Skin epidermis (tissue), 12 donors: ENCODE data around the gene SH3BP4.

Experiments
- H3K27ac ChIP-seq, 21 experiments: fragments of 200-600 bp; sonication (generic) in 11 of 21; one replicate each; pipeline ENCODE4 v1.5.0; 2020; ENCODE audit warnings: mild to moderate bottlenecking in 3 of 21, inconsistent platforms in 2 of 21, moderate library complexity in 2 of 21
- H3K4me3 ChIP-seq, 7 experiments: fragments of 200-600 bp; sonication (generic) in 2 of 7; one replicate each; pipeline ENCODE4 v1.5.0; 2020; ENCODE audit warnings: inconsistent platforms in 2 of 7, mild to moderate bottlenecking in 2 of 7, moderate library complexity in 1 of 7

The SH3BP4 gene

GRCh38 chr2:235094457-235094856, 142.6 kb downstream of the SH3BP4 start:
- H3K27ac ChIP-seq: no peak overlapping the region
- H3K4me3 ChIP-seq: no peak overlapping the region

- no peak overlapping the region for H3K4me3 ChIP-seq
Observed at GRCh38 chr2:235095569-235095968, 143.8 kb downstream of the SH3BP4 start.

GRCh38 chr2:235096447-235096846, 144.6 kb downstream of the SH3BP4 start:
- H3K4me3 ChIP-seq: no peak overlapping the region

More at GRCh38 chr2:235095569-235095968, 143.8 kb downstream of the SH3BP4 start:
- H3K27ac ChIP-seq: no peak overlapping the region

GRCh38 chr2:235097196-235097595, 145.4 kb downstream of the SH3BP4 start:
- Histone ChIP-seq H3K27ac (no peak overlapping the region), H3K4me3 (no peak overlapping the region)

More at GRCh38 chr2:235096447-235096846, 144.6 kb downstream of the SH3BP4 start:
- H3K27ac ChIP-seq: no peak overlapping the region

- no peak overlapping the region for H3K27ac ChIP-seq
- H3K4me3 ChIP-seq: no peak overlapping the region
Observed at GRCh38 chr2:235098269-235098668, 146.5 kb downstream of the SH3BP4 start.

- no peak overlapping the region for H3K27ac ChIP-seq
- no peak overlapping the region for H3K4me3 ChIP-seq
Observed at GRCh38 chr2:235098736-235099494, 147.1 kb downstream of the SH3BP4 start.

GRCh38 chr2:235102896-235103295, 151.1 kb downstream of the SH3BP4 start:
- Histone ChIP-seq H3K4me3 (no peak overlapping the region), H3K27ac (no peak overlapping the region)
